ENCODE results near the gene PRR29. TPM values are rescaled to one million over a fixed set of nuclear protein-coding genes. Genes with fewer than 3 reads are reported as not detected.

Gene PRR29
- total RNA-seq, 4 donors from 2014 or later = 0.29 to 2.8 (median 1.5) TPM; not detected in 1

GRCh38 chr17:64001763-64002529 is 3.8 kb downstream of the PRR29 start:
- no peaks in the 10 kb centered on the region for H3K27me3 ChIP-seq
- H3K4me3 ChIP-seq = no peak overlapping the region
- H3K27ac ChIP-seq = peak overlapping the region; percentile 32 to 54
- DNase-seq = peak in 1 of 2 donors; percentile 53
- H3K4me1 ChIP-seq = peaks cover 0 to 6% of the 10 kb centered on the region in 2 donors
- no peaks in the 10 kb centered on the region for H3K9me3 ChIP-seq
- intact Hi-C loops (cut with DNase I; ENCODE audit: low total_unique reads) = no loop called here
- H3K36me3 ChIP-seq = no peaks in the 10 kb centered on the region
- no peak for TF ChIP-seq CTCF (IDR thresholded peaks at IDR 0.05)
- TF ChIP-seq POLR2A (IDR thresholded peaks at IDR 0.05) = no peak

GRCh38 chr17:64002658-64003525 is 4.7 kb downstream of the PRR29 start:
- intact Hi-C loops (cut with DNase I; ENCODE audit: low total_unique reads) = no loop called here
- Histone ChIP-seq H3K27ac (peak overlapping the region; percentile 32 to 54), H3K27me3 (no peaks in the 10 kb centered on the region), H3K4me1 (peaks cover 0 to 6% of the 10 kb centered on the region in 2 donors), H3K9me3 (no peaks in the 10 kb centered on the region), H3K36me3 (no peaks in the 10 kb centered on the region), H3K4me3 (no peak overlapping the region)
- peak in 1 of 2 donors; percentile 10 for DNase-seq
- no peak for TF ChIP-seq POLR2A (IDR thresholded peaks at IDR 0.05)

GRCh38 chr17:64003526-64004121 is 5.5 kb downstream of the PRR29 start:
- intact Hi-C loops (cut with DNase I; ENCODE audit: low total_unique reads) = no loop called here
- TF ChIP-seq CTCF (IDR thresholded peaks at IDR 0.05) (no peak), POLR2A (IDR thresholded peaks at IDR 0.05) (no peak)
- no peaks in the 10 kb centered on the region for H3K27me3 ChIP-seq
- no peak overlapping the region for H3K27ac ChIP-seq
- no peak overlapping the region for H3K4me3 ChIP-seq
- no peaks in the 10 kb centered on the region for H3K9me3 ChIP-seq
- peak in 1 of 2 donors; percentile 11 for DNase-seq
- no peaks in the 10 kb centered on the region for H3K36me3 ChIP-seq
- peaks cover 0 to 3% of the 10 kb centered on the region in 2 donors for H3K4me1 ChIP-seq

GRCh38 chr17:64004218-64004770 is 6.1 kb downstream of the PRR29 start:
- Histone ChIP-seq H3K4me1 (no peaks in the 10 kb centered on the region), H3K9me3 (no peaks in the 10 kb centered on the region), H3K4me3 (no peak overlapping the region), H3K27ac (no peak overlapping the region), H3K36me3 (no peaks in the 10 kb centered on the region), H3K27me3 (no peaks in the 10 kb centered on the region)
- TF ChIP-seq POLR2A (IDR thresholded peaks at IDR 0.05) (no peak), CTCF (IDR thresholded peaks at IDR 0.05) (no peak)
- DNase-seq = peak in 1 of 2 donors; percentile 9
- intact Hi-C loops (cut with DNase I; ENCODE audit: low total_unique reads) = no loop called here

- H3K27ac ChIP-seq = peak overlapping the region; percentile 67 to 73
- no peak for TF ChIP-seq CTCF (IDR thresholded peaks at IDR 0.05)
- H3K36me3 ChIP-seq = no peaks in the 10 kb centered on the region
- H3K4me3 ChIP-seq = no peak overlapping the region
- no peaks in the 10 kb centered on the region for H3K27me3 ChIP-seq
- intact Hi-C loops (cut with DNase I; ENCODE audit: low total_unique reads) = no loop called here
- no peaks in the 10 kb centered on the region for H3K4me1 ChIP-seq
- DNase-seq = peak in 1 of 2 donors; percentile 8
- H3K9me3 ChIP-seq = no peaks in the 10 kb centered on the region
These were observed 7.0 kb downstream of the PRR29 start for GRCh38 chr17:64004903-64005733.
